DOHH2 (cell line): ENCODE results near the gene TGM1.

Experiments used
- H3F3A ChIP-seq: fragments of 200-600 bp; sonication (generic), shearing (Covaris generic); 2 replicates; pipeline ENCODE4 v1.6.0; 2016; ENCODE audit warnings: antibody characterized with exemption, mild to moderate bottlenecking; ENCODE audit not compliant: control insufficient read depth, insufficient read depth
- H3K27ac ChIP-seq: fragments of 200-600 bp; sonication (generic); 2 replicates; pipeline ENCODE4 v1.5.1; 2014; ENCODE audit warnings: low read depth, mild to moderate bottlenecking, low read length, moderate library complexity
- H3K27me3 ChIP-seq: fragments of 200-600 bp; sonication (generic); 2 replicates; pipeline ENCODE4 v1.6.1; 2014; ENCODE audit warnings: mild to moderate bottlenecking, low read length, mixed read lengths; ENCODE audit not compliant: control insufficient read depth
- H3K36me3 ChIP-seq: fragments of 200-600 bp; sonication (generic); 2 replicates; pipeline ENCODE4 v1.6.1; 2014; ENCODE audit warnings: mild to moderate bottlenecking, low read length, moderate library complexity, mixed read lengths; ENCODE audit not compliant: control insufficient read depth
- H3K4me1 ChIP-seq: fragments of 200-600 bp; sonication (generic); 2 replicates; pipeline ENCODE4 v1.6.1; 2014; ENCODE audit warnings: mild to moderate bottlenecking, low read length, mixed read lengths; ENCODE audit not compliant: control insufficient read depth
- H3K4me2 ChIP-seq: fragments of 200-600 bp; sonication (generic); 2 replicates; pipeline ENCODE4 v1.6.0; 2014; ENCODE audit warnings: mild to moderate bottlenecking, low read length, moderate library complexity
- H3K4me3 ChIP-seq: fragments of 200-600 bp; sonication (generic); 2 replicates; pipeline ENCODE4 v1.5.1; 2014; ENCODE audit warnings: mild to moderate bottlenecking, low read length, mixed read lengths
- H3K79me2 ChIP-seq: fragments of 200-600 bp; sonication (generic); 2 replicates; pipeline ENCODE4 v1.6.1; 2014; ENCODE audit warnings: mild to moderate bottlenecking, low read length, mixed read lengths; ENCODE audit not compliant: control insufficient read depth
- H3K9me2 ChIP-seq: fragments of 200-600 bp; sonication (generic); replicated peaks from 2 replicates; pipeline ENCODE4 v1.6.1; 2014; ENCODE audit warnings: mild to moderate bottlenecking, low read length, mixed read lengths; ENCODE audit not compliant: control insufficient read depth
- H3K9me3 ChIP-seq: fragments of 200-600 bp; sonication (generic); 2 replicates; pipeline ENCODE4 v1.6.1; 2014; ENCODE audit warnings: antibody characterized with exemption, low read length, mixed read lengths; ENCODE audit not compliant: control insufficient read depth, insufficient read depth
- H4K20me1 ChIP-seq: fragments of 200-600 bp; sonication (generic); 2 replicates; pipeline ENCODE4 v1.6.0; 2014; ENCODE audit warnings: low read depth, mild to moderate bottlenecking, antibody characterized with exemption, low read length, moderate library complexity; ENCODE audit not compliant: control insufficient read depth, insufficient read depth
- EZH2phosphoT487 ChIP-seq: fragments of 200-600 bp; sonication (generic); IDR thresholded peaks from 2 replicates; pipeline ENCODE4 v1.6.1; 2017; ENCODE audit warnings: borderline replicate concordance, mild to moderate bottlenecking, antibody characterized with exemption, low read length, moderate library complexity, mixed read lengths
- TF ChIP-seq, protein P1 (sequence below): fragments of 200-600 bp; sonication (generic); IDR thresholded peaks from one replicate; pipeline ENCODE4 v1.5.1; 2014; ENCODE audit warnings: antibody characterized with exemption, mild to moderate bottlenecking, low read depth, low read length; ENCODE audit not compliant: poor library complexity, severe bottlenecking

Gene TGM1

DNA sequence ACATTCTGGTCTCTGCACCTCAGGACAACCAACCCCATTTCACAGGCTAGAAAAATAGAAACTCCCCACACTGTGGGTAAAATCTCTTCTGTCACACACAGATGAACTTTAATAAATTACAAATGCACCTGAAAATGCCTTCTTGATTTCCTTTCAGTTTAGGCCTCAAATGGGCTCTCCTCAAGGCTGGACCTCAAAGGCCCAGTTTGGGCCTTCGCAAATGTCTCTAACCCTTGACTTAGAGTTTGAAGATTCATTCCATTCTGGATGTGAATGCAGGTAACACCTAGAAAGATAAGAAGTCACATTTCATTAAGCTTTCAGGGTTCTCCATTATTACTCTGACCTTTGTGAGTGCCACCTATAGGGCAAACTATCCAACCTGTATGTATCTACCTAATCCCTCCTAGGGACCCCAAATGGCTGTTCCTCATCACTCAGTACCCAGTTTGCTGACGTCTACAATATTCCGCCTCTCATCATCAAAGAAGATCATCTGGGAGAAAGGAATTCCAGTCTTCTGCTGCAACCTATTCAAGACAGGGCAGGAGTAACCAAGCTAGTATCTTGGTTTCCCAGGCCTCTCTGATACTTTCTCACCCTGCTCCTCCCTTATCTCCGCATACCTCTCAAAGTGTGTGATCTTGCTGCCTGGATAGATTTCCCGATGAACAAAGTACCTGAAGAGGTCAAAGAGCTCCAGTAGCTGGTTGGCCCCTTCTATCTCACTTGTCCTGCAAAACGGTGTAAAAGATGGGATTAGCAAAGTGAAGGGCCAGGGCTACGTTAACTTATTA is 48.9 kb downstream of the TGM1 start:
- no peaks in the 10 kb centered on the region for H3K9me2 ChIP-seq
- peak overlapping the region; percentile 99 for H3K4me3 ChIP-seq
- no peak for TF ChIP-seq EZH2phosphoT487
- TF ChIP-seq, protein P1, sequence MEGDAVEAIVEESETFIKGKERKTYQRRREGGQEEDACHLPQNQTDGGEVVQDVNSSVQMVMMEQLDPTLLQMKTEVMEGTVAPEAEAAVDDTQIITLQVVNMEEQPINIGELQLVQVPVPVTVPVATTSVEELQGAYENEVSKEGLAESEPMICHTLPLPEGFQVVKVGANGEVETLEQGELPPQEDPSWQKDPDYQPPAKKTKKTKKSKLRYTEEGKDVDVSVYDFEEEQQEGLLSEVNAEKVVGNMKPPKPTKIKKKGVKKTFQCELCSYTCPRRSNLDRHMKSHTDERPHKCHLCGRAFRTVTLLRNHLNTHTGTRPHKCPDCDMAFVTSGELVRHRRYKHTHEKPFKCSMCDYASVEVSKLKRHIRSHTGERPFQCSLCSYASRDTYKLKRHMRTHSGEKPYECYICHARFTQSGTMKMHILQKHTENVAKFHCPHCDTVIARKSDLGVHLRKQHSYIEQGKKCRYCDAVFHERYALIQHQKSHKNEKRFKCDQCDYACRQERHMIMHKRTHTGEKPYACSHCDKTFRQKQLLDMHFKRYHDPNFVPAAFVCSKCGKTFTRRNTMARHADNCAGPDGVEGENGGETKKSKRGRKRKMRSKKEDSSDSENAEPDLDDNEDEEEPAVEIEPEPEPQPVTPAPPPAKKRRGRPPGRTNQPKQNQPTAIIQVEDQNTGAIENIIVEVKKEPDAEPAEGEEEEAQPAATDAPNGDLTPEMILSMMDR: peak; percentile 50
- peak overlapping the region; percentile 87 for H3K27ac ChIP-seq
- peaks cover 31% of the 10 kb centered on the region for H3K4me1 ChIP-seq
- no peaks in the 10 kb centered on the region for H4K20me1 ChIP-seq
- H3K79me2 ChIP-seq: peaks cover 35% of the 10 kb centered on the region
- H3K36me3 ChIP-seq: peaks cover 48% of the 10 kb centered on the region
- peak overlapping the region; percentile 82 for H3K4me2 ChIP-seq
- H3K27me3 ChIP-seq: no peaks in the 10 kb centered on the region
- H3F3A ChIP-seq: peaks cover 25% of the 10 kb centered on the region
- no peaks in the 10 kb centered on the region for H3K9me3 ChIP-seq

DNA sequence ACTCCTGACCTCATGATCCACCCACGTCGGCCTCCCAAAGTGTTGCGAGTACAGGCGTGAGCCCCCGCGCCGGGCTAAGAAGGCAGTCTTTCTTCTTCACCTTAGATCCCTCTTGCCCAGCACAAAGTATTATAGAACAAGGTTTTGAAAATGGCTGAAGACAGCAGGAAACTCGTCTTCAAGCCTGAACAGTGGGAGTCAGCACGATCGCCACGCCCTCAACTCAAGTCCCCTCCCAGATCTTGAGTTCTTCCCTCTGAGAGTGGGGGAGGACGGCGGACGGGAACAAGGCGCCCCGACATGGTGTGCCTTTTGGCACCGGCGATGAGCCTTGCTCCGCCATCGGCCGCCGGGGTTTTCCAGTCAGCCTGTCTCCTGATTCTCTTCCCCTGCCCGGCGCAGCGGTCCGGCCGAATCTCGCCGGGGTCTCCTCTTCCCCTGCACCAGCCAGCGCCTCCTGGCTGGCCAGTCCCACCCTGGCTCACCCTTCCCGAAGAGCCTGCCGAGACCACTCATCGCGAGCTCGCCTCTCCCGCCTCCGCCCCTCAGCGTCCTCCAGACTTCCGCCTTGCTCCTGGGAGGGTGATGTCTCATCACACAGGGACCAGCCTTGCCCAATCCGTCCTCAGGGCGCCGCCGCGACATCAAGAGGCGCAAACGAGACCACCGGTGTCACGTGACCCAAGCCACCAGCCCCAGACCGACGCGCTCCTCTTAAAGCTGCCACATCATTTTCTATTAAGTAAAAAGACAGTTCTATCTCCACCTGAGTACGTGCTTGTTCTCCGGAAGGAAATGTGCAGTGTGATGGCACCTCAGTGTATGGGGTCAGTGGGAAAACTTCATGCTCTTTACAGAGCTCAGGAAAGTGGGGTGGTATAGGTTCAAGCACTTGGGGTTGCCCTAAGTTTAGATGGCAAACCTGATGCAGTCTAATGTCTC is 49.8 kb downstream of the TGM1 start, which contains the start of gene CHMP4A:
Gene CHMP4A (minus strand): TSS at position 565 of the 942 bp plus-strand sequence. CDS start 49 bp downstream, at position 516.
- Histone ChIP-seq H3K9me2 (no peaks in the 10 kb centered on the region), H4K20me1 (no peaks in the 10 kb centered on the region), H3K27ac (peak within 1 kb of the TSS; percentile 87), H3K27me3 (no peaks in the 10 kb centered on the region), H3K79me2 (peaks cover 35% of the 10 kb centered on the region), H3F3A (peaks cover 25% of the 10 kb centered on the region), H3K4me1 (peaks cover 31% of the 10 kb centered on the region), H3K9me3 (no peaks in the 10 kb centered on the region), H3K4me3 (peak within 1 kb of the TSS; percentile 99), H3K4me2 (peak within 1 kb of the TSS; percentile 82), H3K36me3 (peaks cover 55% of the 10 kb centered on the region)
- TF ChIP-seq EZH2phosphoT487: no peak

DNA sequence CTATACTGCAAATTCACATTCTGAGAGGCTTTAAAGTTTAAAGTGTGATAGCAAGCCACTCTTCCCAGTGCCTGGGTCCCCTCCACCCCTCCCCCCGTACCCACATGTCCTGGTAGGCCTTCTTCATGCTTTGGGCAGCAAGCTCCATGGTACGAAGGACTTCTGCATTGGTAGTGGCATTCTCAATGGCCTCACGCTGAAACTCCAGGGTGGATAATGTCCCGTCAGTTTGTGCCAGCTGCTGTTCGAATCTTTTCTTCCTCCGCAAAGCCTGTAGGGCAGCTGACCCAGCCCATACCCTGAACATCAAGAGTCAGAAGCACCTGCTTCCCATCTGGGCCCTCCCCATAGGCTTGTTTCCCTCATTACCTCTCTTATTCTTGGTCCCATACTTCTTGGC is 51.7 kb downstream of the TGM1 start:
- peaks cover 17% of the 10 kb centered on the region for H3F3A ChIP-seq
- no peak overlapping the region for H3K4me3 ChIP-seq
- H3K79me2 ChIP-seq: peaks cover 38% of the 10 kb centered on the region
- H3K27me3 ChIP-seq: no peaks in the 10 kb centered on the region
- no peaks in the 10 kb centered on the region for H3K9me2 ChIP-seq
- H3K4me1 ChIP-seq: peaks cover 31% of the 10 kb centered on the region
- no peaks in the 10 kb centered on the region for H3K9me3 ChIP-seq
- no peaks in the 10 kb centered on the region for H4K20me1 ChIP-seq
- H3K4me2 ChIP-seq: peak overlapping the region; percentile 82; the same call in 1 of the 2 replicates
- no peak overlapping the region for H3K27ac ChIP-seq
- TF ChIP-seq, protein P1: no peak
- no peak for TF ChIP-seq EZH2phosphoT487
- peaks cover 68% of the 10 kb centered on the region for H3K36me3 ChIP-seq
